Right lobe of liver (tissue), 4 donors: ENCODE data around the gene CHD2.

Experiments used
- POLR2A ChIP-seq: fragments of 450-650 bp; IDR thresholded peaks from one replicate; pipeline ENCODE4 v1.6.1; 2017; ENCODE audit warnings: antibody characterized with exemption, mild to moderate bottlenecking
- TF ChIP-seq, protein P1 (sequence below), 4 donors: fragments of 200-600 bp in 3 of 4; fragments of 450-650 bp in 1 of 4; IDR thresholded peaks; one replicate each; pipeline versions ENCODE4 v1.5.1 to v1.8.0; 2016 to 2022; ENCODE audit warnings: antibody characterized with exemption in 4 of 4, mild to moderate bottlenecking in 2 of 4
- donor health status: DM: no; HTN: no; CAD: no.
- donor health status: DM: no; HTN: no; CAD: no.
- donor health status: DM: no; HTN: yes; CAD: no.

DNA sequence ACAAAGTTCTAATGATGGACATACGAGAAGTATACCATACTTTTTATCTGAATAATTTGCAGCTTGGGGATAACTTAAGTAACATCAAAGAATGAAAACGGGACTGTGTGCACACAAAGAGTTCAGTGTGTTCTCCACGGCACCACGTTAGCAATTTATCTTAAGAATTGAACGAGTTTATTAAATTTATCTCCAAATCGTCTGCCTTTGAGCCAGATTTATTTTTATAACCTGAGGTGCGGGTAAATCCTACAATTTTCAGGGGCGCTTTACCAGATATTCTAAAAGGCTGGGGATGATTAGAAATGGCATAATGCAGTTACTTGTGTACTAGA lies 3.5 kb downstream of the CHD2 start:
- TF ChIP-seq, protein P1, sequence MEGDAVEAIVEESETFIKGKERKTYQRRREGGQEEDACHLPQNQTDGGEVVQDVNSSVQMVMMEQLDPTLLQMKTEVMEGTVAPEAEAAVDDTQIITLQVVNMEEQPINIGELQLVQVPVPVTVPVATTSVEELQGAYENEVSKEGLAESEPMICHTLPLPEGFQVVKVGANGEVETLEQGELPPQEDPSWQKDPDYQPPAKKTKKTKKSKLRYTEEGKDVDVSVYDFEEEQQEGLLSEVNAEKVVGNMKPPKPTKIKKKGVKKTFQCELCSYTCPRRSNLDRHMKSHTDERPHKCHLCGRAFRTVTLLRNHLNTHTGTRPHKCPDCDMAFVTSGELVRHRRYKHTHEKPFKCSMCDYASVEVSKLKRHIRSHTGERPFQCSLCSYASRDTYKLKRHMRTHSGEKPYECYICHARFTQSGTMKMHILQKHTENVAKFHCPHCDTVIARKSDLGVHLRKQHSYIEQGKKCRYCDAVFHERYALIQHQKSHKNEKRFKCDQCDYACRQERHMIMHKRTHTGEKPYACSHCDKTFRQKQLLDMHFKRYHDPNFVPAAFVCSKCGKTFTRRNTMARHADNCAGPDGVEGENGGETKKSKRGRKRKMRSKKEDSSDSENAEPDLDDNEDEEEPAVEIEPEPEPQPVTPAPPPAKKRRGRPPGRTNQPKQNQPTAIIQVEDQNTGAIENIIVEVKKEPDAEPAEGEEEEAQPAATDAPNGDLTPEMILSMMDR (IDR thresholded peaks at IDR 0.05): no peak
- TF ChIP-seq POLR2A: no peak
